ENCODE measurements around the gene MAGI3.

The MAGI3 gene

DNA sequence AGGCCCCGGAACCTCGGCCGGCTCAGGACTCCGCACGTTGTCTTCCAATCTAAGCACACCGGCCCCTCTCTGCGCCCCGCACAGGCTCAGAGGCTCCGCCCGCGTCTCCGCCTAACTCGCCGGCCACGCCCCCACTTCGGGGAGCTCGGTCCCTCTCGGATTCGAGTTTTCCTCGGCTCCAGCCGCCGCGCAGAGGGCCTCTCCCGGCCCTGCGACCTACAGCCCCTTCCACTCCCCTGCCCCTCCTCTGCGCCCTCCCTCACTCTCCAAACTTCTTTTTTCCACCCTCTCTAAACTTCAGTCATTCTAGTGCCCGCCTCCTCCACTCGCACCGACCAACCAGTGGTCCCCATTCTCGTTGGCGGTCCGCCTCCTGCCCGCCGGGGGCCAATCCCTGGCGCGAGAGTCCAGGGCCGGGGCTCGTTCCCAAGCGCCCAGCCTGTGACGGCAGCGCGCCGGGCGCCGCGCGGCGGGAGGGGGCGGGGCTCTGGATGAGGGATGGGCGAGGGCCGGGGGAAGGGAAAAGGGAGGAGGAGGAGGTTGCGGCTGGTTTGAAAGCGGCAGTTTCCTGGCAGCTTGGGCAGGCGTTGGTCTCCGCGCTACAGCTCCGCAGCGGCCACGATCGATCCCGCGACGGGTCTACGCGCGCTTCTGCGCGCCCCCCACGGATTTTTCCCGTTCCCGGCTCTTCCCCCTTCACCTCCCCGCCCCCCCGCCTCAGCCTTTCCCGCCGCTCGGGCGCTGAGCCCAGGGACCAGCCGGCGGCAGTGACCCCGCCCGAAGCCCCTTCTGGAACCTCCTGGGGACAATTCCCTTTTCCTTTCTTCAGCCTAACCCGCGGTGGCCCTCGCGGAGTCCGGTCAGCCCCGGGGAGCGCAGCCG, at the start of gene MAGI3:
Gene MAGI3, plus strand, starts transcription at position 563 of the 882 bp plus-strand sequence. CDS start 519 bp downstream, outside the sequence.
- DNase-seq, result peak; percentile 100

DNA sequence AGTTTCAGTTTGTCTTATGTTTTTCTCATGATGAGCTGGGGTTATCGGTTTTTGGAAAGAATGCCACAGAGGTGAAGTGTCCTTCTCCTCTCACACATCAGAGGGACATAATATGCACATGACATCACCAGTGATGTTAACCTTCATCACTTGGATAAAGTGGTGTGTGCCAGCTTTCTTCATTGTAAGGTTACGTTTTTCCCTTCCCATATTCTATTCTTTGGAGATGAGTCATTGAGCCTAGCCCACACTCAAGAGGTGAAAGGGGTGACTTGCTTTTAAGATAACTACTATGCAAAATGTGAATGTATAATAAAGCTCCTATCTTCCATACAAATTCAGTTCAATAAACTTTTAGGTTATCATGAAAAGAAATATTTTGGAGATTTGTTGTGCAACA, 36.7 kb upstream of the MAGI3 start:
- DNase-seq, result no peak

DNA sequence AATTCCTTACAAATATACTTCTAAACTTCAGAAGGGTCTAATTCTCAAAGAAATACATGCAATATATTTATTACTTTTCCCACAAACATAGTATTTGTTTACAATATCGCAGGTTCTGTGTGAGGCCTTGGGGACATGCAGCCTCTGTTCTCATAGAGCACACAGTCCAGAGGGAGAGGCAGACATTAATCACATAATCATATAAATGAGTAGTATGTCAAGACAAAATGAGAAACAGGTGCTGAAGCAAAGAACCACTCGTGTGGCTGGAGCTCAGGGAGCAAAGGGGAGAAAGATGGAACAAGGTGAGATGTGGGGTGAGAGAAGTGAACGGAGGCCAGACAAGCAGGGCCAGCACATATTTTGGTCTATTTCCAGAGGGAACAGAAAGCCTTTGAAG, 26.4 kb upstream of the MAGI3 start:
- DNase-seq, result no peak

DNA sequence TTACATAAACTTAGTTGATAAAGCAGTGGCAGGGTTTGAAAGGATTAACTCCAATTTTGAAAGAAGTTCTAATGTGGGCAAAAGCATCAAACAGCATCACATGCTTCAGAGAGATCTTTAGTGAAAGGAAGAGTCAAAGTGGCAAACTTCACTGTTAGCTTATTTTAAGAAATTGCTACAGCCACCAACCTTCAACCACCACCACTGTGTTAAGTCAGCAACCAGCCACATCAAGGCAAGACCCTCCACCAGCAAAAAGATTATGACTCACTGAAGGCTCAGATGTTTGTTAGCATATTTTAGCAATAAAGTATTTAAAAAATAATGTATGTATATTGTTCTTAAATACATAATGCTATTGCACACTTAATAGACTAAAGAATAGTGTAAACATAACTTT, 21.3 kb upstream of the MAGI3 start:
- DNase-seq, result no peak

DNA sequence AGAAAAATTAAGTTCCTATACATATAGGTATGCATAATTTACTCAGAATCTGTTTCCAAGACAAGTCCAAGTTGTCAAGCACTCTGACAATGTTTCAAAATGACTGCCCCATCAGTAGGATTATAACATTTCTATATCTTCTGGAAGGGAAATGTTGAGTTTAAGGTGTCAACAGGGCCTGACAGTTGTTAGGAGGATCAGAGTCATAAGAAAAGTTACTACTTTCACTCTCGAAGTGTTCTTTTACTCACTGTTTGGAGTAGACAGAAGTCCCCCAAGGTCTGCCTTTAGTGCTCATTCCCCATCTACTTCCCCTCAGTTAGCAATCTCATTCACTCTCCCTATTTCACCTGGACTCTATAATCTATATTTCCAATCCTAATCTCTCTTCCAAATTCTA, 20.6 kb upstream of the MAGI3 start:
- no peak for DNase-seq

DNA sequence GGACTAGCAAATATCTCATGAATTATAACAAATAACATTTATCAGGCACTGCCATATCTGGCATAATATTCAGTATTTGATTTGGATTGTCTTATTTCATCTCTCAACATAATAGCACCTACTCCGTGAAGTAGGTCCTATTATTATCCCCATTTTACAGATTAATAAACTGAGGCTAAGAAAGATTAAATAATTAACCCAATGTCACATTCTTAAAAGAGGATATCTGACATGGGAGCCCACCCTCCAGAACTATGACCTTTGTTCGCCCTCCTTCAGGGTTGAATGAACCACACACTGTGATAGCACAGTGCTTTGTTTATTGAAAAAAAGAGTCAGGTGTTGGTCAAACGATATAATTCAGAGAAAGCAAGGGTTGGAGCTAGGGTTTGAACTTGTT, 19.4 kb upstream of the MAGI3 start:
- no peak for DNase-seq

DNA sequence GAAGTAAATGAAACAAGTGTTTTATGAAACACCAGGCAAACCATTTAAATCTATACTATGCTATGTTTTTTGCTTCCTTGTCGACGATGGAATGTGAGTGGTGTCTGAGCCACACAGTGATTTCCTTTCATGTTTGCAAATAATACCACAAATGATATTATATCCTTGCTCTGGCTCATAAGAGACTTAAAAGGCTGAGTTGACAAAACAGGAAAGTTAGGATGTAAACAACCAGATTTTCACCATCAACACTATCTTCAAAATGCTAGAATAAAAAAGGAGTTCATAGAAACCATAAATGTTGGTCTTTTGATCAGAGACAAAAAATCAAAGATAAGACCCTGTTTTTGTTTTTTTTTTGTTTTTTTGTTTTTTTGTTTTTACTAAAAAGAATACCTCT, 17.8 kb upstream of the MAGI3 start:
- DNase-seq, result no peak

DNA sequence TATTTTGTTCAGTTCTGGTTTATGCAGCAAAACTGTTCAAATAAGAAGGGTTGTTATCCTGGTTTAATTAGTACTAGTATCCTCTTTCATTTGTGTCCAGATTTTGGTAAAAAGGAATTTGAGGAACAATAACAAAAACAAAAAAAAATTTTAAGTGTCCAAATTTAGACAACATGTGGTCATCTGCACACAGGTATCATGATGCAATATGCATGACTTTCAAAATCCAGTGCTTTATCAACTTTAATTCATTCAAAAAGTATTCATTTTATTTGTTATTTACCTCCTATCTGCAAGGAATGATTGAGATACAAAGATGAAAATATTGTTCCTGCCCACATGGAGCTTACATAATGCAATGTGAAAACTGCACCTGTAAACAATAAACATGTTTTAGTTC, 16.7 kb upstream of the MAGI3 start:
- no peak for DNase-seq

DNA sequence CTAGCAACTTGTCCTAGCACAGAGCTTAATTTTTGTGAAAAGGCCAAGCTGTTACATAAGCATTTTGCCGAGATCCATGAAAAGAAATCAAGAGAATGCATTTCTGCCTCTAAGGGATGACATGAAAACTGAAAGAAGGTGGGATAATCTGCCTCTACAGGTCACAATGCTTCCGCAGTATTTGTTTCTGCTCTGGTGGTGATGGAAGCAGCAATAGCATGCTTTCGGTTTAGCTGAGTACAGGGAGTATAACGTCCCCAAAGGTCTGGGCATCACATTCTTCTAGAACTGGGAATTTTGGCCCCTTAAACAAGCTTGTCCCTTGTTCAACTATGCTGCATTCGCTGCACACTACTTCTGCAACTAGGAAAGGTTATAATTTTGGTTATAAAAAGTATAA, 14.4 kb upstream of the MAGI3 start:
- no peak for DNase-seq

DNA sequence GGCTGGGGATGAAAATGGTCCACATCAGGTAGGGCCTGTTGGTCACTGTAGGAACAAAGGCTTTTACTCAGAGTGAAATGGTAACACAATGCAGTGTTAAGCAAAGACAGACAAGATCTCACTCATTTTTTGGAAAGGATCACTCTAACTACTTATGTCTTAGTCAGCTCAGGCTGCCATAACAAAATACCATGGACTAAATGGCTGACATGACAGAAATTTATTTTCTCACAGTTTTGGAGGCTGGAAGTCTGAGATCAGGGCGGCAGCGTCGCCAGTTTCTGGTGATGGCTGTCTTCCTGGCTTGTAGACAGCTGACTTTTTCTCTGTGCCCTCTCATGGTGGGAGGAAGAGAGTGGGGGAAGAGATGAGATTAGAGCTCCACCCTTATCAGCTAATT, 10.2 kb upstream of the MAGI3 start:
- no peak for DNase-seq

DNA sequence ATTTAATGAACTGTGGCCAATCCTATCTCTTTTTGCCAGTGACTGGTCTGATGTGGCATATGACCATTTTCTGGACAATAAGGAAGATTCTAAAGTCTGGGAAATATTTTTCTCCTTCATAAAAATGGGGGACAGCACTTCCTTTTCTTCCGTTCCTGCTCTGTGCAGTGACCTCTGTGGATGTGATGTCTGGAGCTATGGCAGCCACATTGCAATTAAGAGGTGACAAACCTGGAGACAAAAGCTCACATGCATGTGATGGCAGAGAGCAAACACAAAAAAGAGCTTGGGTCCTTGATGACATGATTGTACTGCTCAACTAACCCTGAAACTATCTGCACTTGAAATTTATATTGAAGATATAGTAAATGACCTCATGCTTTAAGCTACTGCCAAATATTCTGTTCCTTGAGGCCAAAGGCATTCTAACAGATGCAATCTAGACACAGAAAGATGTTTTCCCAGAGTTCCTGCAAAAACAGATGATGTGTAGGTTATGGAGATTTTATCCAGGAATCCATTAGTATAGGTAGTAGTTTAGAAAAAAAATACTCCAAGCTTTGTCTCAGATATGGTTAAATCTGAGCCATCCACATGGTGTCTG, 2.2 kb upstream of the MAGI3 start:
- DNase-seq, result no peak

DNA sequence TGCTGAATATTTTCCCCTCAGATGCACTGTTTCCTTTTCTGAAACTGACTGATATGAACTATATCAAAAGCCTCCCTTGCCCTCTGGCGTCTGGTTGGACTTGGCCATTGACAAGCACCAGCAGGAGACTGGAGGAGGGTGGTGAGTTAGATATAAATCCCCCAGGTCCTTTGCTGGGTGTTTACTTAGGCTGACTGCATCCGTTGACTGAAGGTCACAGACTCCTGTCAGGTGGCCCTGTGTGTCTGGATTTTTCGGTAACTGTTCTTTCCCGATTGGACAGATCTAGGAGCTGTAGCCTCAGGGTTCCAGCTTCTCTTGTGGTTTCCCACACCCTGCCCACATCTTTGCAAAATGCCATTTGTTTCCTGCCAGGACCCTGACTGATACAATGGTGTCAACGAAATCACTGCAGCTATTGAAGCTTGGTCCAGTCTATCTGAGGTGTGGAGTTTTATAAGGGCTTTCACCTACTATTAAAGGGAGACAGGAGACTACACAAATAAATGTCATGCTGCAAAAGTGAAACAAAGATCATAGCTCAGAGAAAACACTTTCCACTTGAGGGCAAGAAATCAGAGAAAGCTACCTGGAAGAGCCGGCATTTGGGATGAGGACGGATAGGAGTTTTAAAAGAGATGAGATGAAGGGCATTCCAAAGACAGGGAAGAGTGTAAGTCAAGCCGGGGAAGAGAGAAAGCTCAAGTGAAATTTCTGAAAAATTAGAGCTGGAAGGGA, 1.5 kb upstream of the MAGI3 start:
- no peak for DNase-seq

DNA sequence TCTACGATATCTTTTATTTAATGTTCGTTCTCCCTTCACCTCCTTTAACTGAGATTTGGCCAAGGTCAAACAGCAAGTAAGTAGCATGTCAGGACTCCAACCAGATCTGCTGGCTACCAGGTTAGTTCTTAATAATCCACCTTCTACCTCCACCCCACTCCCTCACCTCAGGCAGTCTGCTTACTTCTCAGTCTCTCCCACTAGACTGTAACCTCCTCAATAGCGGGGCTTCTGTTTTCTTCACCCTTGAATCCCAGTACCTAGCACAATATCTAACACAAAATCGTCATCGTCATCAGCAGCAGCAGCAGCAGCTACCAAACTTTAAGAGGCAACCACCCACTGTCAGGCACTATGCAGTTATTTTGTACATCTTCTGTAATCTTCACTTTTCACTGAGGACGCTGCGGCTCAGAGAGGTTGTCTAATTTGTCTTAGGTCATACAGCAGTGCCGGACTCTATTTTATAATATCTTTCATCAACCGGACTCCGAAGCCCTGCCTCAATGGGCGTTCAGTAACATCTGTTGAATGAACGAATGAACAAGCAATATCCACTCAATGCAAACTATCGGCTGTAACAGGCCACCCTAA, 859 bp upstream of the MAGI3 start:
- DNase-seq, result no peak

DNA sequence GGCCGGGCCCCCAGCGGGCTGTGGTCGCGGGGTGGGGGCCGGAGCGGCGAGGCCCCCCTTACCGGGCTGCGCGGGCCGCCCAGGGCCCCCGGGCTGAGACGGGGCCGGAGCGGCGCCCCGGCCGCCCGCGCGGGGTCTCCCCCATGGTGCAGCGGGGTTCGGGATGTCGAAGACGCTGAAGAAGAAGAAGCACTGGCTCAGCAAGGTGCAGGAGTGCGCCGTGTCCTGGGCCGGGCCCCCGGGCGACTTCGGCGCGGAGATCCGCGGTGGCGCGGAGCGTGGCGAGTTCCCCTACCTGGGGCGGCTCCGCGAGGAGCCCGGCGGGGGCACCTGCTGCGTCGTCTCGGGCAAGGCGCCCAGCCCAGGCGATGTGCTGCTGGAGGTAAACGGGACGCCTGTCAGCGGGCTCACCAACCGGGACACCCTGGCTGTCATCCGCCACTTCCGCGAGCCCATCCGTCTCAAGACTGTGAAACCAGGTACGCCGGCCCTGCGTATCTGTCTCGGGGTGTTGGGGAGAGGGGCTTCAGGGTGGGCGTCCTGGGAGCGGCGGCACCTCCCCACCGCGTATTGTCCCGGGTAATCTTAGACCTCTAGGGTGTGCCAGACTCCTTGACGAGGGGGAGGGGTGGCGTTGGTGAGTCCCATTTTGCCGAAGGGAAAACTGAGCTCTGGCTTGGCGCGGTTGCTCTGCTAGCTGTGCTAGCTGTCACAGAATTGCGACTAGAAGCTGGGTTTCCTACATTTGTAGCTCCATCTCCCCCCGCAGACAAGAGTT, 745 bp downstream of the MAGI3 start:
- peak; percentile 60 for DNase-seq

DNA sequence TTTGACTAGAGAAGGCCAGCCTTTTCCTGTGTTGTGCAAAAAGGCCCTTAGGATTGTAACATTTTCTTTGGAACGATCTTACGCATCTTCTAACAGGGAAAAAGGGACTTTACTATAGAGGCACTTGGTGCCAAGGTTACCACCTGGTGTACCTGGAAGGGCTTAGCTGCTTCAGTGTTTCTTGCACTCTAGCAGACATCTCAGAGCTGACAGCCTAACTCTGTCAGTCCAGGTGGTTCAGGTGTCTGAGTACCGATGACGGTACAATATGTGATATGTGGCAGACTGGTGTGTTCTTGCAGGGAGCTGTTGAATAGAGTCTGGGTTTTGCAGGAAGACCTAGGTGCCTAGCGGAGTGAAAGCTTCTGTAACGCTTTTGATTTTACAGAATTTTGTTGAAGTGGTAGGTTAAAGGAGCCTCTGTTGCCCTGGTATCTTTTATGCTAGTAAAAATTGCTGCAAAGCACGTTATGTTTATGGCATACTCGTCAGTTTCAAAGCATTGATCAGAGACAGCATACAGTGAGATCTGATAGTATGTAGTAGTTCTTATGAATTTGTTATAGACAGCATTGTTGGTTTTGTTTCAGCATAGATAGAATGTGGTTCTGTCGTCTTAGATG, 1.4 kb downstream of the MAGI3 start:
- DNase-seq, result no peak

DNA sequence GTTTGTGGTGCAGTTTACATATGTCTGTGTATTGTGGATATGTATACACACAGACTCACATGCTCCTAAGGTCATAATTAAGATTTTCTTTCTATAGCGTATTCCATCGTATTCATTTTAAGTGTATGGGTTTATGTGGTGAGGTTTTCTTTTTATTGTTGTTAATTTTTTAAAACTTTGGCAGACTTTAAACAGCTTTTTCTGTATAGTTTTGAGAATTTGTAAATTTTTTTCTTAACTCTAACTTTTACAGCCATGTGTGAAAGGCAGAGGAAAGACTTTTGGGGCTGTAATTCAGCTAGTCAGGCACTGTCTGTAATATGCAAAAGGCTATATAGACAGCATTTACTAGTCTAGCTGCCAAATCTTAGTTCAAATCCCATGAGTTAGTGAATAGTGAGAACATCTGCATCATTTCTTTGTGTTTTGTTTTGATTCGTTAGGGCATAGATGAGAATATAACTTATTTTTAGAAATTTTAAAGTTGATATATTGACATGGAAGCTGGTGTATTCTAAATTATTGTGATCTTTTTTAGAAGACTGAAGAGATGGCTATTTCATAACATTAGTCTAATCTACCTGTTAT, 2.3 kb downstream of the MAGI3 start:
- no peak for DNase-seq

DNA sequence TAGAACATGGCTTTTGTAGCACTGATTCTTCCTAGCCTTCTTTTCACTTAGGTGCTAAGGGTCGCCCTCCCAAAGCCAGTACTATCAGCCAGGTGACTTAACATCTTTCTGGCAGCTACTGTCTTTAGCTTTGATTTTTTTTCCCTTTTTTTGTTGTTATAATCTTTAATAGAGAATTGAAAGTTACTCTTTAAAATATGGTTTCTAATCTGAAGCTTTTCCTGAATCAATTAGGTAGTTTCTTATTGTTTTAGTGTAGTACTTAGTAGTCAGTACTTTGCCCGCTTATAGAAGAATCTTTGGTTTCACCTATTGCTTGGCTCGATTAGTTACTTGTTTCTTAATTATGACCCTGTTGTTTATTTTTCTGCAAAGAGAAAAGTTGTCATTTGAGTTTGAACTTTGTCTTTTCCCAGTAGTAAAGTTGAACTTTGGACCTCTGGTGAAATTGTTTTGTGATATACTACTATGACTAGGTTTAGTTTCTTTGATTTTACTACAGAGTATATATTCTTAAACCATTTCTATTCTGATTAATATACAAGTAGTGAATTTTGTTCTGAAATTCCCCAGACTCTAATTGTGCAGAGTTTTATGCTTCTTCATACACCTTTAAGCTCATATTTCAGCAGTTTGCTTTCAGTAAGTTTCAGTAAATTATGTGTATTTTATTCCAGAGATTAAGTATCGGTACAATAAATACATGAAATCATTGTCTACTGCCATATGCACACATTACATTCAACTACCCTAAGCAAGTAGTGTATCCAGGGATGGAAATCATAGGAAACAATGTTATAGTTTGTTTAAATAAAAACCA, 3.9 kb downstream of the MAGI3 start:
- no peak for DNase-seq

DNA sequence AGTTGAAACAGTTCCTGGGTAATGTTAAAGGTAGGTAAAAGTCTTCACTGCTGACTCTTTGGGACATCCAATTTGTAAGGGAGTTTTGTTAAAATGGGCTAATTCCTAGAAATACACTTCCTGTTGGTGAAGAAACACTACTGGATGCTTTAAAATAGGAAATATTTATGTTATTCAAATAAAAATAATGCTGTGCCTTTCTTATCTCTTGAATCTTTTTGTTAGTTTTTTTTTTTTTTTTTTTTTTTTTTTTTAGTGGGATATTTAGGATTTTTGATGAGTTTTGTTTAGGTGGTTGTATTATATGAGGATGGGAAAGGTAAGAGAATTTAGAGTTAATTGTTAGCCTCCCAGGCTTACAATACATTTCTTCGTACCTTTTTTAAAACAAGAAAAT, 4.5 kb downstream of the MAGI3 start:
- DNase-seq, result no peak

DNA sequence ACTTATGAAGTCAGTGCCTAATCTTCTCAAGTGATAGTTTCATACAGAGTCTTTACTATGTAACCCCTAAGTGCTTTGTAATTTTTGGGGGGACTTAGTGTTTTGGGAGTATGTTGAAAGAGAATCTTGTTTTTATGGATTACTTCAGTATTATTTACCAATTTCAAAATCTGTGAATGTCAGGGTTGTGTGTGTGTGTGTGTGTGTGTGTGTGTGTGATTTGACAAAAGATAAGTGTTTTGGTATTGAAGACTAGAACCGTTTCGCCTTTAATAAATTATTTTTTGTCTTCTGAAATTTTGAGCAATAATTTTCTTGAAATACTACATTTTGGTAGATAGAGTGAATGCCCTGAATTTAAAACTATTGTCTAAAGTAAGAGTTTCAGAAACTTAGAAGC, 5.8 kb downstream of the MAGI3 start:
- no peak for DNase-seq

DNA sequence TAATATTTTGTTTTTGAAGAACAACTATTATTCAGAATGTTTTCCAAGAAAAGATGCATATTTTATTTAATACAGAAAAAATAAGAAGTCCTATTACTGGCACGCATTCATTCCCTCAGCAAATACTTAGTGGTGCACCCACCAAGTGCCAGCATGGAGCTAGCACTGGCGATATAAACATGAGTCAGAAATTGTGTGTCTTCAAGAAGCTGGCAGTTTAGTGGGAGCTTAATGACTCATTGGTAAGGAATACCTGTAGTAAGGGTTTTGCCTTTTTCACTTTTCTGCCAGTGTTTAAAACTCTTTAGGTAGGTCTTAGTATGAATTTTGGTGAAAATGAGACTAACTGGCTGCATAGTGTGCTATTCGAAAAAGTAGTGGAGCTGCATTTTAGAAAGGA, 6.3 kb downstream of the MAGI3 start:
- no peak for DNase-seq

DNA sequence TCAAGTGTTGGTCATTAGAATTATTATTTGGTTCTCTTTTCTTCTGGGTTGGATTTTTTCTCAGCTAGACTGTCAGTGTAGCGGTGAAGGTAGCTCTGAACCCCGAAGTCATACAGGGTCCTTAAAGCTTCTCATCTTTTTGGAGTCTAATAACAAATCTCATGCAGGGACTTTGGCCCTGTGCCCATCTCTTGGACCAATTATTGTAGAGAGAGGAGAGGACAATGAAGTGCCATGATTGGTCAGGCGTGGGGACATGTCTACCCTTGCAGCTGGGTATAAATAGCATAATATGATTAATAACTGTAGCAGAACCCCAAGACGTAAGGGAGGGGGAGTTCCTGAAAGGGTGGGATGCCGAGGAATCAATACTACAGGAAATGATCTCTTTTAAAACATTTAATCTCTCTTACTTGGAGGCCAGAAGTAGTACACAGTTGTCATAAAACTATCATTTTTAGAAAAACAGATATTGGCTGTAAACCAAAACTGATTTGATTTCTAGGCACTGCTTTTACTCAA, 8.8 kb downstream of the MAGI3 start:
- no peak for DNase-seq
